WTC11 (cell line): Measurements from ENCODE around the gene CSN3. TPM values are rescaled to one million over a fixed set of nuclear protein-coding genes. Genes with fewer than 3 reads are reported as not detected.

Experiments
- ATAC-seq: fragments of 200-7000 bp; cut with Tn5 transposase; 2 replicates; pipeline ENCODE4 v1.10.0; 2021; ENCODE audit warnings: mild to moderate bottlenecking, moderate library complexity
- CTCF ChIA-PET: fragments of 300-600 bp; sonication (Branson Sonifier 250); formaldehyde crosslinking; loops from one replicate; lab custom pipeline; 2021; ENCODE audit warnings: antibody characterized with exemption; lab: Charles Lee
- POLR2A ChIA-PET: fragments of 350-600 bp; sonication (Branson Sonifier 250); formaldehyde crosslinking; loops from one replicate; lab custom pipeline; 2021; ENCODE audit warnings: antibody characterized with exemption; lab: Charles Lee
- DNase-seq: peaks from one replicate; pipeline ENCODE4 v3.0.0; 2021; ENCODE audit warnings: low spot score
- H3K27ac Mint-ChIP-seq: 2 replicates; pipeline ENCODE4 v1.8.0; 2021; ENCODE audit warnings: mixed read lengths
- H3K27me3 Mint-ChIP-seq: 2 replicates; pipeline ENCODE4 v1.8.0; 2021; ENCODE audit warnings: low read depth, mild to moderate bottlenecking, moderate library complexity, mixed read lengths
- H3K36me3 Mint-ChIP-seq: 2 replicates; pipeline ENCODE4 v1.8.0; 2021; ENCODE audit warnings: mixed read lengths
- H3K4me1 Mint-ChIP-seq: 2 replicates; pipeline ENCODE4 v1.8.0; 2022; ENCODE audit warnings: mixed read lengths
- H3K4me3 Mint-ChIP-seq: 2 replicates; pipeline ENCODE4 v1.8.0; 2021; ENCODE audit warnings: mild to moderate bottlenecking, moderate library complexity, mixed read lengths
- H3K9me3 Mint-ChIP-seq: 2 replicates; pipeline ENCODE4 v1.8.0; 2021; ENCODE audit warnings: mixed read lengths
- FOXP1 ChIP-seq: sonication (generic); formaldehyde crosslinking; IDR thresholded peaks from 2 replicates; pipeline ENCODE4 v1.8.0; 2022; ENCODE audit warnings: missing genetic modification reagents, mild to moderate bottlenecking, moderate library complexity, borderline replicate concordance
- GABPB1 ChIP-seq: sonication (generic); formaldehyde crosslinking; IDR thresholded peaks from 2 replicates; pipeline ENCODE4 v1.8.1; 2023; ENCODE audit warnings: mild to moderate bottlenecking, missing genetic modification reagents
- HMGA2 ChIP-seq: fragments of 250-450 bp; sonication (Bioruptor Pico); IDR thresholded peaks from 2 replicates; pipeline ENCODE4 v1.4.0; 2021; ENCODE audit warnings: mild to moderate bottlenecking, moderate library complexity
- NR1H2 ChIP-seq: sonication (generic); formaldehyde crosslinking; IDR thresholded peaks from 2 replicates; pipeline ENCODE4 v1.9.0; 2021; ENCODE audit warnings: mild to moderate bottlenecking, moderate library complexity, missing genetic modification reagents
- ZNF512 ChIP-seq: sonication (generic); formaldehyde crosslinking; IDR thresholded peaks from 2 replicates; pipeline ENCODE4 v1.8.1; 2022; ENCODE audit warnings: missing genetic modification reagents, borderline replicate concordance
- ZSCAN18 ChIP-seq: fragments of 250-450 bp; sonication (Bioruptor Pico); IDR thresholded peaks from 2 replicates; pipeline ENCODE4 v2.1.2; 2022; ENCODE audit warnings: mild to moderate bottlenecking, moderate library complexity
- total RNA-seq: library from RNA; stranded (reverse); gene quantifications from 3 replicates; pipeline ENCODE4 v1.2.3, GENCODE V29; 2021
- TF ChIP-seq, protein P1 (sequence below): sonication (generic); formaldehyde crosslinking; IDR thresholded peaks from 2 replicates; pipeline ENCODE4 v1.8.1; 2022; ENCODE audit warnings: low read depth, mild to moderate bottlenecking, moderate library complexity, missing genetic modification reagents, borderline replicate concordance
- TF ChIP-seq, protein P2 (sequence below): fragments of 250-450 bp; sonication (Bioruptor Pico); IDR thresholded peaks from 2 replicates; pipeline ENCODE4 v1.9.0; 2021; ENCODE audit warnings: mild to moderate bottlenecking
- TF ChIP-seq, protein P3 (sequence below): sonication (generic); formaldehyde crosslinking; IDR thresholded peaks from 2 replicates; pipeline ENCODE4 v1.8.0; 2022; ENCODE audit warnings: mild to moderate bottlenecking, missing genetic modification reagents
- TF ChIP-seq, protein P4 (sequence below): sonication (generic); formaldehyde crosslinking; IDR thresholded peaks from 2 replicates; pipeline ENCODE4 v1.8.0; 2022; ENCODE audit warnings: mild to moderate bottlenecking, missing genetic modification reagents
- TF ChIP-seq, protein P5 (sequence below): sonication (generic); formaldehyde crosslinking; conservative IDR thresholded peaks from 2 replicates; pipeline ENCODE4 v1.8.1; 2022; ENCODE audit warnings: mild to moderate bottlenecking, missing genetic modification reagents
- TF ChIP-seq, protein P6 (sequence below): sonication (generic); formaldehyde crosslinking; IDR thresholded peaks from 2 replicates; pipeline ENCODE4 v1.8.1; 2023; ENCODE audit warnings: mild to moderate bottlenecking, missing genetic modification reagents, moderate library complexity
- TF ChIP-seq, protein P7 (sequence below): sonication (generic); formaldehyde crosslinking; IDR thresholded peaks from 2 replicates; pipeline ENCODE4 v1.8.0; 2023; ENCODE audit warnings: missing genetic modification reagents, mild to moderate bottlenecking, borderline replicate concordance
- TF ChIP-seq, protein P8 (sequence below): sonication (generic); formaldehyde crosslinking; IDR thresholded peaks from 2 replicates; pipeline ENCODE4 v1.8.0; 2022; ENCODE audit warnings: missing genetic modification reagents

The CSN3 gene
- total RNA-seq, 1 experiment from 2014 or later: not detected

DNA sequence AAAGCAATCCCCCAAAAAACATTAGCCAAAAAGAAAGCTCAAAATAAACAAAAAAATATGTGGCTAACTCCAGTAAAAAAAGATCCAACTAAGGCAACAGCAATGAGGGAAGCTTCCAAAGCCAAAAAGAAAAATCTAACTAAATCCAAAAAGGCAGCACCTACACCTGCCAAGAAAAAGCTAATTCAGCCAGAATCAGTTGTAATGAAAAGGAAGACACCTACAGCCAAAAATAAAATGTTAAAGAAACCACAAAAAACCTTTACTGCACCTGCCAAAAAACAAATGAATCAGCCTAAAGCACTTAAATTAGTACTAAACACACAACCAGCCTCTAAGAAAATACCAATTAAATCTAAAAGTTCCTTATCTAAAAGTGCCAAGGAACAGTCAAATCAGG is 55.2 kb downstream of the CSN3 start:
- Mint-ChIP-seq H3K4me1 (no peaks in the 10 kb centered on the region), H3K27ac (no peak overlapping the region), H3K4me3 (no peak overlapping the region), H3K36me3 (no peaks in the 10 kb centered on the region), H3K9me3 (peaks cover 6% of the 10 kb centered on the region; the same call in 1 of the 2 replicates), H3K27me3 (no peaks in the 10 kb centered on the region)
- no peak for ATAC-seq
- TF ChIP-seq, protein P1, sequence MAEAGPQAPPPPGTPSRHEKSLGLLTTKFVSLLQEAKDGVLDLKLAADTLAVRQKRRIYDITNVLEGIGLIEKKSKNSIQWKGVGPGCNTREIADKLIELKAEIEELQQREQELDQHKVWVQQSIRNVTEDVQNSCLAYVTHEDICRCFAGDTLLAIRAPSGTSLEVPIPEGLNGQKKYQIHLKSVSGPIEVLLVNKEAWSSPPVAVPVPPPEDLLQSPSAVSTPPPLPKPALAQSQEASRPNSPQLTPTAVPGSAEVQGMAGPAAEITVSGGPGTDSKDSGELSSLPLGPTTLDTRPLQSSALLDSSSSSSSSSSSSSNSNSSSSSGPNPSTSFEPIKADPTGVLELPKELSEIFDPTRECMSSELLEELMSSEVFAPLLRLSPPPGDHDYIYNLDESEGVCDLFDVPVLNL (CRISPR knock-in tag): no peak
- TF ChIP-seq, protein P2, sequence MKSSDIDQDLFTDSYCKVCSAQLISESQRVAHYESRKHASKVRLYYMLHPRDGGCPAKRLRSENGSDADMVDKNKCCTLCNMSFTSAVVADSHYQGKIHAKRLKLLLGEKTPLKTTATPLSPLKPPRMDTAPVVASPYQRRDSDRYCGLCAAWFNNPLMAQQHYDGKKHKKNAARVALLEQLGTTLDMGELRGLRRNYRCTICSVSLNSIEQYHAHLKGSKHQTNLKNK (CRISPR knock-in tag): no peak
- TF ChIP-seq, protein P3, sequence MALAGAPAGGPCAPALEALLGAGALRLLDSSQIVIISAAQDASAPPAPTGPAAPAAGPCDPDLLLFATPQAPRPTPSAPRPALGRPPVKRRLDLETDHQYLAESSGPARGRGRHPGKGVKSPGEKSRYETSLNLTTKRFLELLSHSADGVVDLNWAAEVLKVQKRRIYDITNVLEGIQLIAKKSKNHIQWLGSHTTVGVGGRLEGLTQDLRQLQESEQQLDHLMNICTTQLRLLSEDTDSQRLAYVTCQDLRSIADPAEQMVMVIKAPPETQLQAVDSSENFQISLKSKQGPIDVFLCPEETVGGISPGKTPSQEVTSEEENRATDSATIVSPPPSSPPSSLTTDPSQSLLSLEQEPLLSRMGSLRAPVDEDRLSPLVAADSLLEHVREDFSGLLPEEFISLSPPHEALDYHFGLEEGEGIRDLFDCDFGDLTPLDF (CRISPR knock-in tag): no peak
- TF ChIP-seq ZNF512 (CRISPR knock-in tag) (no peak), ZSCAN18 (CRISPR knock-in tag) (no peak)
- TF ChIP-seq, protein P4, sequence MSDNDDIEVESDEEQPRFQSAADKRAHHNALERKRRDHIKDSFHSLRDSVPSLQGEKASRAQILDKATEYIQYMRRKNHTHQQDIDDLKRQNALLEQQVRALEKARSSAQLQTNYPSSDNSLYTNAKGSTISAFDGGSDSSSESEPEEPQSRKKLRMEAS (CRISPR knock-in tag): no peak
- TF ChIP-seq, protein P5, sequence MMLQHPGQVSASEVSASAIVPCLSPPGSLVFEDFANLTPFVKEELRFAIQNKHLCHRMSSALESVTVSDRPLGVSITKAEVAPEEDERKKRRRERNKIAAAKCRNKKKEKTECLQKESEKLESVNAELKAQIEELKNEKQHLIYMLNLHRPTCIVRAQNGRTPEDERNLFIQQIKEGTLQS (CRISPR knock-in tag): no peak
- DNase-seq: no peak
- ChIA-PET CTCF (no interaction called here), POLR2A (no interaction called here)

GRCh38 chr4:70298051-70298450 is 55.7 kb downstream of the CSN3 start:
- ATAC-seq: no peak
- H3K27ac Mint-ChIP-seq: no peak overlapping the region
- peaks cover 6% of the 10 kb centered on the region; the same call in 1 of the 2 replicates for H3K9me3 Mint-ChIP-seq
- H3K4me3 Mint-ChIP-seq: no peak overlapping the region
- CTCF ChIA-PET: no interaction called here
- H3K36me3 Mint-ChIP-seq: no peaks in the 10 kb centered on the region
- no peaks in the 10 kb centered on the region for H3K4me1 Mint-ChIP-seq
- no peak for DNase-seq
- POLR2A ChIA-PET: no interaction called here
- no peaks in the 10 kb centered on the region for H3K27me3 Mint-ChIP-seq
- no peak for TF ChIP-seq FOXP1 (CRISPR knock-in tag)
- TF ChIP-seq, protein P6, sequence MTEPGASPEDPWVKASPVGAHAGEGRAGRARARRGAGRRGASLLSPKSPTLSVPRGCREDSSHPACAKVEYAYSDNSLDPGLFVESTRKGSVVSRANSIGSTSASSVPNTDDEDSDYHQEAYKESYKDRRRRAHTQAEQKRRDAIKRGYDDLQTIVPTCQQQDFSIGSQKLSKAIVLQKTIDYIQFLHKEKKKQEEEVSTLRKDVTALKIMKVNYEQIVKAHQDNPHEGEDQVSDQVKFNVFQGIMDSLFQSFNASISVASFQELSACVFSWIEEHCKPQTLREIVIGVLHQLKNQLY: no peak
- TF ChIP-seq, protein P1 (CRISPR knock-in tag): no peak
- TF ChIP-seq GABPB1: no peak
- no peak for TF ChIP-seq HMGA2 (CRISPR knock-in tag)
- TF ChIP-seq, protein P7, sequence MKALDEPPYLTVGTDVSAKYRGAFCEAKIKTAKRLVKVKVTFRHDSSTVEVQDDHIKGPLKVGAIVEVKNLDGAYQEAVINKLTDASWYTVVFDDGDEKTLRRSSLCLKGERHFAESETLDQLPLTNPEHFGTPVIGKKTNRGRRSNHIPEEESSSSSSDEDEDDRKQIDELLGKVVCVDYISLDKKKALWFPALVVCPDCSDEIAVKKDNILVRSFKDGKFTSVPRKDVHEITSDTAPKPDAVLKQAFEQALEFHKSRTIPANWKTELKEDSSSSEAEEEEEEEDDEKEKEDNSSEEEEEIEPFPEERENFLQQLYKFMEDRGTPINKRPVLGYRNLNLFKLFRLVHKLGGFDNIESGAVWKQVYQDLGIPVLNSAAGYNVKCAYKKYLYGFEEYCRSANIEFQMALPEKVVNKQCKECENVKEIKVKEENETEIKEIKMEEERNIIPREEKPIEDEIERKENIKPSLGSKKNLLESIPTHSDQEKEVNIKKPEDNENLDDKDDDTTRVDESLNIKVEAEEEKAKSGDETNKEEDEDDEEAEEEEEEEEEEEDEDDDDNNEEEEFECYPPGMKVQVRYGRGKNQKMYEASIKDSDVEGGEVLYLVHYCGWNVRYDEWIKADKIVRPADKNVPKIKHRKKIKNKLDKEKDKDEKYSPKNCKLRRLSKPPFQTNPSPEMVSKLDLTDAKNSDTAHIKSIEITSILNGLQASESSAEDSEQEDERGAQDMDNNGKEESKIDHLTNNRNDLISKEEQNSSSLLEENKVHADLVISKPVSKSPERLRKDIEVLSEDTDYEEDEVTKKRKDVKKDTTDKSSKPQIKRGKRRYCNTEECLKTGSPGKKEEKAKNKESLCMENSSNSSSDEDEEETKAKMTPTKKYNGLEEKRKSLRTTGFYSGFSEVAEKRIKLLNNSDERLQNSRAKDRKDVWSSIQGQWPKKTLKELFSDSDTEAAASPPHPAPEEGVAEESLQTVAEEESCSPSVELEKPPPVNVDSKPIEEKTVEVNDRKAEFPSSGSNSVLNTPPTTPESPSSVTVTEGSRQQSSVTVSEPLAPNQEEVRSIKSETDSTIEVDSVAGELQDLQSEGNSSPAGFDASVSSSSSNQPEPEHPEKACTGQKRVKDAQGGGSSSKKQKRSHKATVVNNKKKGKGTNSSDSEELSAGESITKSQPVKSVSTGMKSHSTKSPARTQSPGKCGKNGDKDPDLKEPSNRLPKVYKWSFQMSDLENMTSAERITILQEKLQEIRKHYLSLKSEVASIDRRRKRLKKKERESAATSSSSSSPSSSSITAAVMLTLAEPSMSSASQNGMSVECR (CRISPR knock-in tag): no peak
- no peak for TF ChIP-seq NR1H2 (CRISPR knock-in tag)
- TF ChIP-seq, protein P8, sequence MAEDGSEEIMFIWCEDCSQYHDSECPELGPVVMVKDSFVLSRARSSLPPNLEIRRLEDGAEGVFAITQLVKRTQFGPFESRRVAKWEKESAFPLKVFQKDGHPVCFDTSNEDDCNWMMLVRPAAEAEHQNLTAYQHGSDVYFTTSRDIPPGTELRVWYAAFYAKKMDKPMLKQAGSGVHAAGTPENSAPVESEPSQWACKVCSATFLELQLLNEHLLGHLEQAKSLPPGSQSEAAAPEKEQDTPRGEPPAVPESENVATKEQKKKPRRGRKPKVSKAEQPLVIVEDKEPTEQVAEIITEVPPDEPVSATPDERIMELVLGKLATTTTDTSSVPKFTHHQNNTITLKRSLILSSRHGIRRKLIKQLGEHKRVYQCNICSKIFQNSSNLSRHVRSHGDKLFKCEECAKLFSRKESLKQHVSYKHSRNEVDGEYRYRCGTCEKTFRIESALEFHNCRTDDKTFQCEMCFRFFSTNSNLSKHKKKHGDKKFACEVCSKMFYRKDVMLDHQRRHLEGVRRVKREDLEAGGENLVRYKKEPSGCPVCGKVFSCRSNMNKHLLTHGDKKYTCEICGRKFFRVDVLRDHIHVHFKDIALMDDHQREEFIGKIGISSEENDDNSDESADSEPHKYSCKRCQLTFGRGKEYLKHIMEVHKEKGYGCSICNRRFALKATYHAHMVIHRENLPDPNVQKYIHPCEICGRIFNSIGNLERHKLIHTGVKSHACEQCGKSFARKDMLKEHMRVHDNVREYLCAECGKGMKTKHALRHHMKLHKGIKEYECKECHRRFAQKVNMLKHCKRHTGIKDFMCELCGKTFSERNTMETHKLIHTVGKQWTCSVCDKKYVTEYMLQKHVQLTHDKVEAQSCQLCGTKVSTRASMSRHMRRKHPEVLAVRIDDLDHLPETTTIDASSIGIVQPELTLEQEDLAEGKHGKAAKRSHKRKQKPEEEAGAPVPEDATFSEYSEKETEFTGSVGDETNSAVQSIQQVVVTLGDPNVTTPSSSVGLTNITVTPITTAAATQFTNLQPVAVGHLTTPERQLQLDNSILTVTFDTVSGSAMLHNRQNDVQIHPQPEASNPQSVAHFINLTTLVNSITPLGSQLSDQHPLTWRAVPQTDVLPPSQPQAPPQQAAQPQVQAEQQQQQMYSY (CRISPR knock-in tag): no peak
